ENCODE data around the gene CPT1A.
A peak's percentile ranks its signal among the peaks of the same experiment; 100 is the strongest.

DNA sequence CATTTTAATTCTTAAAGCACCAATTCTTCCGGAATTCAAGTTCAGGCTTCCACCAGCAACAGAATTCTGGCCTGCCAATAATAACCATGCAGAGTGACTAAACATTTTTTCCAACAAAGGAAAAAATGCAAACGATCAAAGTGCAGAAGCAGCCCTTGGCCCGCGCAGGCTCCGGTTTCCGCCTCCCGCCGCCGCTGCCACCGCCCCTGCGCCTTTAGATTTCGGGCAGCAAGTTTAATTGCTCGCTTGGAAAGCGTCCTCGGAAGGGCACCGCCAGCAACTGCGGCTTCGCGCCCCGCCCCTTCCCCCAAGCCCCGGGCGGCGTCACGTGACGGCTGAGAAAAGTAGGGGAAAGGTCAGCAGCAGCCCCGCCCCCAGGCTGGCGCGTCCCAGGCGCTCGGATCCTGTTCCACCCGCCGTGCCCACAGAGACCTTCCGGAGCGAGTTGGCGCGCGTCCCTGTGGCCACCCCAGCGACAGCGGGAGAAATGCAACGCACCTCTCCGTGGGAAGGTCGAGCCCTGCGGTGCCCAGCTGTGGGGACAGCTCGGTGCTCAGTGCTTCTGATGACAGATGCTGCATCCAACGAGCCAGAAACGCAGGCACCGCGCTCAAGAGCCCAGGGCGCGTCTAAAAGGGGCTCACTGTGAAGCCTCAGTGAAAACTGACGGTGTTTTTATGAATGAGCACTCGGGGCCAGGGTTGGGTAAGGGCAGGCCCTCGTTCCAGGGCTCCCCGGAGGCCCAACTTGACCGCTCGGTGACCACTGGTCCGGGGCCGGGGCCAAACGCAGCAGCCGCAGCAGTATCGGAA is 2.5 kb downstream of the CPT1A start:
- TF ChIP-seq, protein P1, sequence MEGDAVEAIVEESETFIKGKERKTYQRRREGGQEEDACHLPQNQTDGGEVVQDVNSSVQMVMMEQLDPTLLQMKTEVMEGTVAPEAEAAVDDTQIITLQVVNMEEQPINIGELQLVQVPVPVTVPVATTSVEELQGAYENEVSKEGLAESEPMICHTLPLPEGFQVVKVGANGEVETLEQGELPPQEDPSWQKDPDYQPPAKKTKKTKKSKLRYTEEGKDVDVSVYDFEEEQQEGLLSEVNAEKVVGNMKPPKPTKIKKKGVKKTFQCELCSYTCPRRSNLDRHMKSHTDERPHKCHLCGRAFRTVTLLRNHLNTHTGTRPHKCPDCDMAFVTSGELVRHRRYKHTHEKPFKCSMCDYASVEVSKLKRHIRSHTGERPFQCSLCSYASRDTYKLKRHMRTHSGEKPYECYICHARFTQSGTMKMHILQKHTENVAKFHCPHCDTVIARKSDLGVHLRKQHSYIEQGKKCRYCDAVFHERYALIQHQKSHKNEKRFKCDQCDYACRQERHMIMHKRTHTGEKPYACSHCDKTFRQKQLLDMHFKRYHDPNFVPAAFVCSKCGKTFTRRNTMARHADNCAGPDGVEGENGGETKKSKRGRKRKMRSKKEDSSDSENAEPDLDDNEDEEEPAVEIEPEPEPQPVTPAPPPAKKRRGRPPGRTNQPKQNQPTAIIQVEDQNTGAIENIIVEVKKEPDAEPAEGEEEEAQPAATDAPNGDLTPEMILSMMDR (IDR thresholded peaks at IDR 0.05): no peak
- peak in 3 of 4 donors; percentile 68 to 94 (median 83) for TF ChIP-seq POLR2AphosphoS5 (IDR thresholded peaks at IDR 0.05)

Data from sigmoid colon (tissue), 4 donors.